Limb (tissue), 2 donors: ENCODE results near the gene PNMA8B.

Source experiments
- DNase-seq, 2 donors: peaks; one replicate each; pipeline ENCODE4 v3.0.0-alpha.2; 2016; ENCODE audit errors: extremely low spot score in 2 of 2

Gene PNMA8B

GRCh38 chr19:46460055-46460454, 35.6 kb downstream of the PNMA8B start:
- DNase-seq = no peak

DNA sequence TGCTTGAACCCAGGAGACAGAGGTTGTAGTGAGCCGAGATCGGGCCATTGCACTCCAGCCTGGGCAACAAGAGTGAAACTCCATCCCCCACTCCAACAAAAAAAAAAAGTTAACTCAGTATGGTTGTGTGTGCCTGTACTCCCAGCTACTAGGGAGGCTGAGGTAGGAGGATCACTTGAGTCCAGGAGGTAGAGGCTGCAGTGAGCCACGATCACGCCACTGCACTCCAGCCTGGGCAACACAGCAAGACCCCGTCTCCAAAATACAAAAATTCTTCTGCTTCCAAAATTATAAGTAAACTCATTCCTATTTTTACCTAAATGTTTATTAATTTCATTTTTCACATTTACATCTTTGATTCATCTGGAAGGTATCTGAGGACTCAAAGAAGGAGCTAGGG, 38.7 kb downstream of the PNMA8B start:
- DNase-seq = no peak

DNA sequence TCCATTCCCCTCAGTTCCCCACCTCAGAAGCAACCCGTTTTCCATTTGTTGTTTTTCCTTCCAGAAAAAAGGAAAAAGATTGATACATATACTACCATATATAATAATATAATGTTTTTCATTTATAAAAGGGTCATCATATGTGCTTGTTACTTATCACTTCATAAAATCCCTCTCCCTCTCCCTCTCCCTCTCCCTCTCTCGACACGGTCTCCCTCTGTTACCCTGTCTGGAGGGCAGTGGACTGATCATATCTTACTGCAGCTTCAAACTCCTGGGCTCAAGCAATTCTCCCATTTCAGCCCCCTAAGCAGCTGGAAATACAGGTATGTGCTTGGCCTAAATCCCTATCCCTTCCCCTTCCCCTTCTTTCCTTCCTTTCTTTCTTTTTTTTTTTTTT, 41.4 kb downstream of the PNMA8B start:
- DNase-seq = no peak

DNA sequence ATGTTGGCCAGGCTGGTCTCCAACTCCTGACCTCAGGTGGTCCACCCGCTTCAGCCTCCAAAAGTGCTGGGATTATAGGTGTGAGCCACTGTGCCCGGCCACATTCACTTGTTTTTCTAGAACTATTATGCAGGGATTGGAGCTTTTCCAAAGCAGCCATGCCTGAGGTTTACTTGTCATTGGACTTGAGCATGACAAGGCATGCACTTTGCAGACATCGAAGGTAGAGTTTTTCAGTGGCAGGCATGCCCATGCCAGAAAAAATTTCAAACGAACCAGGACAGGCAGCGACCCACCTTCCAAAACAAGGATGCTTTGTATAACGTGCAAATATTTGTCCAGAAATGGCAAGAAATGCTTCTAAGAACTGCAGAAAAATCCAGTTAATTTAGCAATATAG, 42.0 kb downstream of the PNMA8B start:
- DNase-seq = no peak

- no peak for DNase-seq
These were observed 43.5 kb downstream of the PNMA8B start for GRCh38 chr19:46452186-46452585.

DNA sequence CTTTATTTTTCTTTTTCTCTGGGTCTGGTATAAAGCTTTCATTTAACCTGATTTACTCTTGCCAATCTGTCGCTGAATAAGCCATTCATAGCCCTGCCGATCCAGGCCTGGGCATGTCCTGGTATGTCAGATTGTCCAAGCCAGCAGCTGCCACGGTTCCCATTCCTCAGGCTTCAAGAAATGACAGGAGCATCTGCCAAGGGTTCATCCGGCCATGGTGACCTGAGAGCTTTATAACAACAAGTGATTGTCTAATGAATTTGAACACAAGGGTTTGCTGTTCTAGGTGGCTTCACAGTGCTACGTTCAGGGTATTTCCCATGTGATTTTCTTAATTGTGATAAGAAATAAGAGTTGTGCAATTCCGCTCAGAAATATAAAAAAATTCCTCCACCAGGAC, 44.3 kb downstream of the PNMA8B start:
- peak; percentile 46 to 53 for DNase-seq

DNA sequence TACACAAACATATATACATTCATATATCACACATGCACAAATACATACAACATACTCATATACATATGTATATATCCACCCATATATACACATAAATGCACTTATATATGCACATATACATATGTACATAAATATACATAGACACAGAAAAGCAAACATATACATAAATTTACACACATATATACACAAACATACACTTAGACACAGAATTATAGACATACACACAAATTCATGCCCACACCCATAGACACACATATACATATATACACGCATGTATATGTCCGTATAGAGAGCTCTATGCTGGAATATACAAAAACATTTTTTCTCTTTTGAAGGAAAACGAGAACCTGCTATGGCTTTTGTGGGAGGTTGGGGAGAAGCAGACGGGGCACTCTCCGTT, 44.9 kb downstream of the PNMA8B start:
- no peak for DNase-seq

DNA sequence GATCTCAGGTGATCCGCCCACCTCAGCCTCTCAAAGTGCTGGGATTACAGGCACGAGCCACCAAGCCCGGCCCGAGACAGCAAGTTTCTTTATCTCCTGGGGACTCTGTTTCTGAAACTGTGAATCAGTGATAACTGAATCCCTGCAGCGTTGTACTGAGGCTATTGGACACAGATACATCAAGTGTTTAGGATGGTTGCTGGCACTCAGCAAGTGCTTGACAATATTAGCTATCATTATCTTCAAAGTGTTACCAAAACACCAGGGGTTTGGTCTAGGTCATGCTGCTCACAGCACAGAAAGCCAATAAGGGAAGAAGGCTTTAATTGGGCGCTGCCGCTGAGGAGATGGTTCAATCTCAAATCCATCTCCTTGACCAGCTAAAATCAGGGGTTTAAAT, 46.4 kb downstream of the PNMA8B start:
- DNase-seq = no peak

- DNase-seq = no peak
These were observed 47.1 kb downstream of the PNMA8B start for GRCh38 chr19:46448601-46449000.

DNA sequence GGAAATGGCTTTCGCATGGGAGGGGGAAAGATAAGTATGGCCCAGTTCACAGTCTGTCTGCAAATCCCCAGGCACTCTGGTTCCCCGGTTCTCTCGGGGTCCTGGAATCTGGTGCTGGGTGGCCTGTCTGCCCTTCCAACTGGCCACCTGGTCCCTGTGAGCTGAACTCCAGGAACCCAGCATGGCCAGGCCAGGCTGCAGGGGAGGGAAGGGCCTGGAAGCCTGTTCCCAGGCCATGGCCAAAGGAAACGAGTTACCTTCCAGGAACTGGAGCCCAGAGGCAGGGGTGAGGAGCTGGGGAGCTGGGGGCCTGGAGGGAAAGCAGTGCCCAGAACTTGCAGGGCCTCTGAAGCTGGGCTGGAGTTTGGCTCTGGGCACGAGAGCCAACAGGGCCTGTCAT, 47.8 kb downstream of the PNMA8B start:
- no peak for DNase-seq

GRCh38 chr19:46447006-46447405, 48.7 kb downstream of the PNMA8B start:
- DNase-seq = no peak

GRCh38 chr19:46446021-46446420, 49.6 kb downstream of the PNMA8B start:
- DNase-seq = no peak

DNA sequence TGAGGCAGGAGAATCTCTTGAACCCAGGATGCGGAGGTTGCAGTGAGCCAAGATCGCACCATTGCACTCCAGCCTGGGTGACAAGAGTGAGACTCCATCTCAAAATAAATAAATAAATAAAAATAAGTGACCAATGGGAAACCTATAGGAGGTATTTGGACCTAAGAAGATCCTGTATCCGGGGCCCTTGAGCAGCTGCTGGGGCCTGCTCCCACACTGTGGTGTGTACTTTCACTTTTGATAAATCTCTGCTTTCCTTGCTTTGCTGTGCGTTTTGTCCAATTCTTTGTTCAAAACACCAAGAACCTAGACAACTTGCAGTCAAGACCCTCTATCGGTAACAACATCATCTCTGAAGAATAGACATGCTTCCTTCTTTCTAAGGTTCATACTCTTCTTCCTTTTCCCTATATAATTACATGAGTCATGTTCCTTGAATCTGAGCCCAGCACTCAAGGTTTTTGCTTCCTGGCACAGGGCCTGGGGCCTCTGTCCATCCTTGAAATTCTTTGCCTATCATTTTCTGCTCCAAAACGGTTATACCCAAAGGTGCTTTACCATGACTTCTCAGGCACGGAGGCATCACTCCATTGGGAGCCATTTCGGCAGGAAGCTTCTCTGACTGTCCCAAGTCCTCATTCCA, 52.7 kb downstream of the PNMA8B start:
- no peak for DNase-seq

GRCh38 chr19:46441866-46442265, 53.8 kb downstream of the PNMA8B start:
- no peak for DNase-seq
